H1 (cell line): ENCODE data around the gene FMNL2. TPM values are rescaled to one million over a fixed set of nuclear protein-coding genes. Genes with fewer than 3 reads are reported as not detected.

Experiments
- POU5F1 ChIP-seq: IDR thresholded peaks from 2 replicates; pipeline ENCODE4 v1.6.1; 2011; ENCODE audit warnings: low read depth, mild to moderate bottlenecking, low read length, moderate library complexity
- polyA plus RNA-seq, 7 experiments: library from polyadenylated mRNA; depleted of rRNA in 3 of 7; stranded (reverse) in 5 of 7; unstranded in 2 of 7; fragments of >200 nt in 5 of 7; fragments of 200-250 nt in 2 of 7; gene quantifications; 1 replicate in 5 of 7; 2 replicates in 1 of 7; 4 replicates in 1 of 7; pipeline versions ENCODE4 v1.2.1 to v1.2.3, GENCODE V29; 2011 to 2013; ENCODE audit warnings: missing spikeins in 2 of 7, mixed read lengths in 2 of 7
- total RNA-seq: library from RNA; stranded (reverse); fragmentation: NEBNext Ultra II Directional; extraction: Animal tissue kit (Norgen Biotek cat#: 25700); gene quantifications from 2 replicates; pipeline ENCODE4 v1.2.1, GENCODE V29; 2021

The FMNL2 gene
- total and polyA plus RNA-seq, 2 of the 8 experiments (the other 6 are each of a cell fraction or from before 2014, with no cell fraction given): 15.5 to 45.1 TPM

DNA sequence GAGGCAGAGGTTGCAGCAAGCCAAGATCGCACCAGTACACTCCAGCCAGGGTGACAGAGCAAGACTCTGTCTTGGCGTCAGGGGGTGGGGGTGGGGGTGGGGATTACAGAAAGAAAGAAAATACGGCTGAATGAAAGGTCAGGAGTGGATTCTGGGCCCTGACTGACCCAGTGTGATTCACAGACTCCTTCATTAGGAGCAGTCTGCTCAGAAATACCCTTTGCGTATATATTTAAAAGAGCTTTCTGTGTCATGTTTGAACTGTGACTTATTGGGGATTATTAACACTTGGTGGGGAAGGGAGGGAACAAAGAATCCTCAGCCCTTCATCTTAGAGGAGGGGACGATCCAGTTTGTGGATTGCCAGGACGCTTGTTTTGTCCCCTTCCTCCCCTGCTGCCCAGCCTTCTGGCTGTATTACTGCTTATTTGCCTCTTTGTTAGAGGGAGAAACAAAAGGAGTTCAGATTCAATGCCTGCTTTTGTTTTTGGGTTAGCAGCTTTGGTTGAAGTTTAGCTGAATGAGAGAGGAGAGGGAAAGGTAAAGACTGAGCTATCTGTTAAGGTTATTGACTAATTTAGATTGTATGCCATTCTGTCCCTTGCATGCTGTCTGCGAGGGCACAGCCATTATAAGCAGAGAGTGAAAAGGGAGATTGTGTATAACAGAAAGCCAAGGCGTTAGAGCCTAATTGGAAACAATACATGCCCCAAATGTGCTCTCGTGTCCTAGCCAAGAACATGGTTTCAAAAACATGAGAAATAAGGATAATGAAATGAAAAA, 118.3 kb downstream of the FMNL2 start (continued):
- no peak for TF ChIP-seq POU5F1
- TF ChIP-seq, all 59 proteins: peak for 4
